ENCODE results near the gene OR2Y1. TPM values are rescaled to one million over a fixed set of nuclear protein-coding genes. Genes with fewer than 3 reads are reported as not detected.

Gene OR2Y1
- polyA plus RNA-seq, 1 donor (not counting 4 experiments of a cell fraction or from before 2014, with no cell fraction given) = not detected

GRCh38 chr5:180723936-180724335 is 15.9 kb downstream of the OR2Y1 start:
- H3K27ac ChIP-seq (ENCODE audit: control insufficient read depth, insufficient read depth, low read length) = no peak overlapping the region
- DNase-seq (ENCODE audit: low read depth, low spot score) = no peak

DNA sequence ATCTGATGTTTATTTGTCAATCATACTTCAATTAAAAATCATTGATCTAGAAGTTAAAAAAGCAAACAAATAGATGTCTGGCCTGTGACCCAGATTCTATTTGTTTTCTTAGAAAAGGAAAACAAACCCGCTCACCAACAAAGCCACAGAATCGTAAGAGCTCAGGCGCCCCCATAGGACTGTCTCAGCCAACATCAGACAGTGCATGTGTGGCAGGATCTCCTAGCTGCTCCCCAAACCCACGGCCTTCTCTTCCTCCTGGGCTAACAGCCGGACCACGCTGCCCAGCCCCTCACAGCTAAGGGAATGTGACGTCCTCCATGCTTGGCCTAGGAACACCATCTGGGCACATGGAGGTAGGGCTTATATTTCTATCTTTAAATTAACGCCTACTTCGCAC is 19.4 kb downstream of the OR2Y1 start:
- H3K79me2 ChIP-seq (ENCODE audit: control insufficient read depth, insufficient read depth, low read length) = no peaks in the 10 kb centered on the region
- no peak overlapping the region for H3K9ac ChIP-seq (ENCODE audit: control insufficient read depth, extremely low read depth, insufficient read depth, low read length)
- no peak overlapping the region for H2AFZ ChIP-seq (ENCODE audit: control insufficient read depth, low read length)
- H3K27ac ChIP-seq (ENCODE audit: control insufficient read depth, insufficient read depth, low read length) = no peak overlapping the region
- no peak overlapping the region for H3K4me3 ChIP-seq (ENCODE audit: control insufficient read depth in 2 of 3, extremely low read depth in 1 of 3, insufficient read depth in 2 of 3, low read depth in 1 of 3, low read length in 3 of 3)
- H3K9me3 ChIP-seq (ENCODE audit: control insufficient read depth, low read depth, low read length) = no peaks in the 10 kb centered on the region
- H3K27me3 ChIP-seq (ENCODE audit: control insufficient read depth, extremely low read depth, insufficient read depth, low read length) = no peaks in the 10 kb centered on the region
- TF ChIP-seq EZH2 (IDR thresholded peaks at IDR 0.05; ENCODE audit: low read length) = no peak
- TF ChIP-seq, protein P1, sequence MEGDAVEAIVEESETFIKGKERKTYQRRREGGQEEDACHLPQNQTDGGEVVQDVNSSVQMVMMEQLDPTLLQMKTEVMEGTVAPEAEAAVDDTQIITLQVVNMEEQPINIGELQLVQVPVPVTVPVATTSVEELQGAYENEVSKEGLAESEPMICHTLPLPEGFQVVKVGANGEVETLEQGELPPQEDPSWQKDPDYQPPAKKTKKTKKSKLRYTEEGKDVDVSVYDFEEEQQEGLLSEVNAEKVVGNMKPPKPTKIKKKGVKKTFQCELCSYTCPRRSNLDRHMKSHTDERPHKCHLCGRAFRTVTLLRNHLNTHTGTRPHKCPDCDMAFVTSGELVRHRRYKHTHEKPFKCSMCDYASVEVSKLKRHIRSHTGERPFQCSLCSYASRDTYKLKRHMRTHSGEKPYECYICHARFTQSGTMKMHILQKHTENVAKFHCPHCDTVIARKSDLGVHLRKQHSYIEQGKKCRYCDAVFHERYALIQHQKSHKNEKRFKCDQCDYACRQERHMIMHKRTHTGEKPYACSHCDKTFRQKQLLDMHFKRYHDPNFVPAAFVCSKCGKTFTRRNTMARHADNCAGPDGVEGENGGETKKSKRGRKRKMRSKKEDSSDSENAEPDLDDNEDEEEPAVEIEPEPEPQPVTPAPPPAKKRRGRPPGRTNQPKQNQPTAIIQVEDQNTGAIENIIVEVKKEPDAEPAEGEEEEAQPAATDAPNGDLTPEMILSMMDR (optimal IDR thresholded peaks at IDR 0.05 in 1 of 3, IDR thresholded peaks at IDR 0.05 in 1 of 3, conservative IDR thresholded peaks at IDR 0.05 in 1 of 3; ENCODE audit: extremely low read depth in 1 of 3, insufficient read depth in 2 of 3, low read length in 3 of 3) = no peak
- no peak for FAIRE-seq
- H3K36me3 ChIP-seq (ENCODE audit: control insufficient read depth in 2 of 2, extremely low read depth in 1 of 2, insufficient read depth in 2 of 2, low read length in 2 of 2) = no peaks in the 10 kb centered on the region
- dilution Hi-C loops (cut with MboI; ENCODE audit: extremely low pct_ligation_motif_present, low sequenced_read_pairs) = no loop called here
- DNase-seq (ENCODE audit: low read depth, low spot score) = no peak
- no peaks in the 10 kb centered on the region for H3K9me1 ChIP-seq (ENCODE audit: control insufficient read depth, extremely low read depth, insufficient read depth, low read length)
- no peak overlapping the region for H3K4me2 ChIP-seq (ENCODE audit: control insufficient read depth, extremely low read depth, insufficient read depth, low read depth, low read length)
- H3K4me1 ChIP-seq (ENCODE audit: control insufficient read depth, extremely low read depth, insufficient read depth, low read length) = no peaks in the 10 kb centered on the region
- H4K20me1 ChIP-seq (ENCODE audit: control insufficient read depth, extremely low read depth, insufficient read depth, low read length) = no peaks in the 10 kb centered on the region

More at GRCh38 chr5:180723936-180724335, 15.9 kb downstream of the OR2Y1 start:
- Histone ChIP-seq H3K4me3 (ENCODE audit: control insufficient read depth in 2 of 3, extremely low read depth in 1 of 3, insufficient read depth in 2 of 3, low read depth in 1 of 3, low read length in 3 of 3) (no peak overlapping the region), H2AFZ (ENCODE audit: control insufficient read depth, low read length) (no peak overlapping the region), H3K9me1 (ENCODE audit: control insufficient read depth, extremely low read depth, insufficient read depth, low read length) (no peaks in the 10 kb centered on the region), H3K4me1 (ENCODE audit: control insufficient read depth, extremely low read depth, insufficient read depth, low read length) (no peaks in the 10 kb centered on the region), H3K9me3 (ENCODE audit: control insufficient read depth, low read depth, low read length) (no peaks in the 10 kb centered on the region), H3K79me2 (ENCODE audit: control insufficient read depth, insufficient read depth, low read length) (no peaks in the 10 kb centered on the region), H3K4me2 (ENCODE audit: control insufficient read depth, extremely low read depth, insufficient read depth, low read depth, low read length) (no peak overlapping the region), H4K20me1 (ENCODE audit: control insufficient read depth, extremely low read depth, insufficient read depth, low read length) (no peaks in the 10 kb centered on the region), H3K9ac (ENCODE audit: control insufficient read depth, extremely low read depth, insufficient read depth, low read length) (no peak overlapping the region), H3K27me3 (ENCODE audit: control insufficient read depth, extremely low read depth, insufficient read depth, low read length) (no peaks in the 10 kb centered on the region), H3K36me3 (ENCODE audit: control insufficient read depth in 2 of 2, extremely low read depth in 1 of 2, insufficient read depth in 2 of 2, low read length in 2 of 2) (no peaks in the 10 kb centered on the region)
- dilution Hi-C loops (cut with MboI; ENCODE audit: extremely low pct_ligation_motif_present, low sequenced_read_pairs) = no loop called here
- TF ChIP-seq, protein P1 (optimal IDR thresholded peaks at IDR 0.05 in 1 of 3, IDR thresholded peaks at IDR 0.05 in 1 of 3, conservative IDR thresholded peaks at IDR 0.05 in 1 of 3; ENCODE audit: extremely low read depth in 1 of 3, insufficient read depth in 2 of 3, low read length in 3 of 3) = no peak
- no peak for FAIRE-seq

All from keratinocyte (primary cell).